Measurements from ENCODE around the gene C12orf76. TPM values are rescaled to one million over a fixed set of nuclear protein-coding genes. Genes with fewer than 3 reads are reported as not detected.

Gene C12orf76
- total and polyA plus RNA-seq, 2 of the 4 experiments (the other 2 are of a cell fraction), result 5.0 to 7.1 TPM

- DNase-seq, result no peak
- H4K5ac ChIP-seq (ENCODE audit: low read depth, low read length), result no peak overlapping the region
- no TSS peak for BruUV-seq (replicated peaks)
- H3K4me2 ChIP-seq (ENCODE audit: low read depth, low read length), result no peak overlapping the region
- H3K4me3 ChIP-seq (ENCODE audit: insufficient read depth, low read depth, low read length), result no peak overlapping the region
- no peak overlapping the region for H3K9ac ChIP-seq (ENCODE audit: low read depth, low read length)
- no peak overlapping the region for H3K4ac ChIP-seq (ENCODE audit: low read depth, low read length)
- no peaks in the 10 kb centered on the region for H3K36me3 ChIP-seq (ENCODE audit: control insufficient read depth, insufficient read depth, low read length)
- no peak for ATAC-seq (ENCODE audit: low read depth)
- no peak overlapping the region for H3K23ac ChIP-seq (ENCODE audit: low read depth, low read length)
- no peaks in the 10 kb centered on the region for H3K9me3 ChIP-seq (ENCODE audit: control insufficient read depth, insufficient read depth, low read length)
- no peak overlapping the region for H2BK15ac ChIP-seq (ENCODE audit: low read depth, low read length)
- H3K56ac ChIP-seq (ENCODE audit: extremely low read depth, insufficient read depth, low read length), result no peak overlapping the region
- no peak overlapping the region for H3K14ac ChIP-seq (replicated peaks; ENCODE audit: low read depth, low read length)
- no CpG with 5 or more reads among the region's 2 CpGs for WGBS, 2 experiments (ENCODE audit: extremely low coverage in 2 of 2, insufficient read length in 1 of 2)
- CTCF ChIA-PET, result no interaction called here
- H3K79me1 ChIP-seq (ENCODE audit: low read depth in 1 of 2, low read length in 2 of 2), result no peaks in the 10 kb centered on the region
- H3K18ac ChIP-seq (ENCODE audit: low read depth, low read length), result no peak overlapping the region
- no peak overlapping the region for H2BK5ac ChIP-seq (ENCODE audit: low read depth, low read length, poor library complexity, severe bottlenecking)
- H2BK120ac ChIP-seq (ENCODE audit: low read depth, low read length), result no peak overlapping the region
- no peak overlapping the region for H2AK5ac ChIP-seq (ENCODE audit: low read depth, low read length)
- POLR2A ChIA-PET (ENCODE audit: unreplicated experiment), result no interaction called here
- no peaks in the 10 kb centered on the region for H3K27me3 ChIP-seq (ENCODE audit: control insufficient read depth, insufficient read depth, low read length)
- no peak overlapping the region for H2AFZ ChIP-seq (replicated peaks; ENCODE audit: low read length, poor library complexity)
- dilution Hi-C loops (cut with HindIII; ENCODE audit: low sequenced_read_pairs, unreplicated experiment) (no loop called here), intact Hi-C loops (cut with micrococcal nuclease) (no loop called here), in situ Hi-C loops (cut with MboI; ENCODE audit: low sequenced_read_pairs) (no loop called here)
- no peak overlapping the region for H3K27ac ChIP-seq (ENCODE audit: insufficient read depth, low read length)
- TF ChIP-seq USF2 (IDR thresholded peaks at IDR 0.05; ENCODE audit: low read depth, low read length), result no peak
- no peak for TF ChIP-seq RCOR1 (IDR thresholded peaks at IDR 0.05; ENCODE audit: insufficient replicate concordance, low read length)
- TF ChIP-seq MXI1 (IDR thresholded peaks at IDR 0.05; ENCODE audit: borderline replicate concordance, low read depth, low read length), result no peak
- TF ChIP-seq CHD1 (IDR thresholded peaks at IDR 0.05; ENCODE audit: low read depth, low read length), result no peak
- no peak for TF ChIP-seq ELK1 (IDR thresholded peaks at IDR 0.05; ENCODE audit: borderline replicate concordance, low read depth, low read length)
- no peak for TF ChIP-seq BHLHE40 (IDR thresholded peaks at IDR 0.05; ENCODE audit: low read depth, low read length)
- no peak for TF ChIP-seq MAZ (IDR thresholded peaks at IDR 0.05; ENCODE audit: borderline replicate concordance, low read depth, low read length)
- TF ChIP-seq RFX5 (IDR thresholded peaks at IDR 0.05; ENCODE audit: low read depth, low read length), result no peak
- no peak for TF ChIP-seq NFE2L2 (IDR thresholded peaks at IDR 0.05; ENCODE audit: low read depth, low read length)
- no peak for TF ChIP-seq RAD21 (IDR thresholded peaks at IDR 0.05; ENCODE audit: low read length)
- TF ChIP-seq FOS (IDR thresholded peaks at IDR 0.05; ENCODE audit: low read depth, low read length), result no peak
- no peak for TF ChIP-seq CTCF (conservative IDR thresholded peaks at IDR 0.05; ENCODE audit: low read depth, low read length)
- TF ChIP-seq SMC3 (IDR thresholded peaks at IDR 0.05; ENCODE audit: low read depth, low read length), result no peak
- TF ChIP-seq MAFK (IDR thresholded peaks at IDR 0.05; ENCODE audit: low read depth, low read length), result no peak
- TF ChIP-seq POLR2A (IDR thresholded peaks at IDR 0.05; ENCODE audit: low read depth, low read length), result no peak
- no peak for TF ChIP-seq CEBPB (IDR thresholded peaks at IDR 0.05; ENCODE audit: low read depth, low read length)
- peaks cover 6% of the 10 kb centered on the region for H3K4me1 ChIP-seq (ENCODE audit: control insufficient read depth, insufficient read depth, low read length)
- no peak overlapping the region for H2AK9ac ChIP-seq (replicated peaks; ENCODE audit: low read depth, low read length, poor library complexity)
- no peak overlapping the region for H4K8ac ChIP-seq (ENCODE audit: low read depth in 2 of 2, low read length in 2 of 2)
- no peak overlapping the region for H2BK20ac ChIP-seq (ENCODE audit: low read depth, low read length)
- H4K20me1 ChIP-seq (ENCODE audit: insufficient read depth, low read length), result no peaks in the 10 kb centered on the region
- no peak overlapping the region for H4K91ac ChIP-seq (ENCODE audit: insufficient read depth, low read depth, low read length)
- H3K9me1 ChIP-seq (ENCODE audit: insufficient read depth, low read length), result peaks cover 10% of the 10 kb centered on the region; the same call in 1 of the 2 replicates
These were observed 13.9 kb upstream of the C12orf76 start for GRCh38 chr12:110062241-110062640.
